GM18858 (cell line): Measurements from ENCODE around the gene SFMBT2.
"Not testable (repeated sequence)": the region's sequence is repeated elsewhere in the genome, so short reads cannot be mapped to it uniquely, and the experiment has no call there.

ENCODE experiments used
- ATAC-seq: cut with Tn5 transposase; IDR thresholded peaks from one replicate; pipeline ENCODE4 v1.9.1; 2021; ENCODE audit not compliant: unreplicated experiment

The SFMBT2 gene

DNA sequence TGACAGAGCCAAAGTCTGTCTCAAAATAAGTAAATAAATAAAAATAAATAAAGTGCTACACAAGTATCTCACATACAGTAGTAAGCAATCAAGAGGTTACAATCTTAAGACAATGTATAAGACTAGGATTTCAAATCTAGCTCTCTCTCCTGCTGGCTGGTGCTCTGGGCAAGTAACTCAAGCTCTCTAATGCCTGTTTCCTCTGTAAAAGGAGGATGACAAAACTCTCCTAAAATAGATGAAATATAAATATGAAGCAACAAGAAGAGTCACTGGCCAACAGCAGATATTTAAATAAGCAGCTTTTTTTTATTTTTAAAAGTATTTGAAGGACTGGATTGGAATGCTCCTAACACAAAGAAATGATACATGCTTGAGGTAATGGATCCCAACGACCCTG, 7.2 kb downstream of the SFMBT2 start:
- ATAC-seq: no peak

DNA sequence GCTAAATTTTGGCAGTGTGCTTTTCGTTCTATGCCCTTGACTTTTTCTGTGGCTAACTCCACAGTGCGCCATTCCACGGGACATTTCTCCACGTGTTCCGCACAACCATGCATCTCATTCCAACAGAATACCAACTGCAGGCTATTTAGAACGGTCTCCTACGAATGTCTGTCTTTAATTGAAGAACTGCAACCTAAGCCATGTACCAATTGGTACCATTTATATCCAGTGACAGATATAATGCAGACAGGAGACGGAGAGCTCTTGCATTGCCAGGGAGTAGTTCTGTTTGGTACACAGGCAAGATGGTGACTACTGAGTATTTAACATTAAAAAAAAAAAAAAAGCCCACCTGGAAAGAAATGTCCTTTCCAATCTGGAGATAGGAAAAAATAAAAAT, 9.1 kb downstream of the SFMBT2 start:
- ATAC-seq: no peak

DNA sequence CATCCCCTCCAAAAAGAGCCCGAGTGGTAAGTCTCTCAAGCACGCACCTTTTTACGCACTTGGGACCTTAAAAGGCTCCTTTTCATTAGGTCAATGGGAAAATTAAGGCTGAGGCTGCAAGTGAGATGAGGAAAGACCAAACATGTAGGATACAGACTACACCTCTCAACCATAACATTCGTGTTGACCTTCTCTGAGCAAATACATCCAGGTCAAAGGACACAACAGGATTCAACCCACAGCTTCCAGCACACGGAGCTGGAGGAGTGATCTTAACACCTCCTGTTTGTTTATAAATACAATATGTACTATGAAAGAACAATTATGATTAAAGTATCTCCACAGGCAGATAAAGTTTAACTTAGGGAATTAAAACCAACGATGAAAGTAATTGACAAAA, 9.7 kb downstream of the SFMBT2 start:
- ATAC-seq: no peak

DNA sequence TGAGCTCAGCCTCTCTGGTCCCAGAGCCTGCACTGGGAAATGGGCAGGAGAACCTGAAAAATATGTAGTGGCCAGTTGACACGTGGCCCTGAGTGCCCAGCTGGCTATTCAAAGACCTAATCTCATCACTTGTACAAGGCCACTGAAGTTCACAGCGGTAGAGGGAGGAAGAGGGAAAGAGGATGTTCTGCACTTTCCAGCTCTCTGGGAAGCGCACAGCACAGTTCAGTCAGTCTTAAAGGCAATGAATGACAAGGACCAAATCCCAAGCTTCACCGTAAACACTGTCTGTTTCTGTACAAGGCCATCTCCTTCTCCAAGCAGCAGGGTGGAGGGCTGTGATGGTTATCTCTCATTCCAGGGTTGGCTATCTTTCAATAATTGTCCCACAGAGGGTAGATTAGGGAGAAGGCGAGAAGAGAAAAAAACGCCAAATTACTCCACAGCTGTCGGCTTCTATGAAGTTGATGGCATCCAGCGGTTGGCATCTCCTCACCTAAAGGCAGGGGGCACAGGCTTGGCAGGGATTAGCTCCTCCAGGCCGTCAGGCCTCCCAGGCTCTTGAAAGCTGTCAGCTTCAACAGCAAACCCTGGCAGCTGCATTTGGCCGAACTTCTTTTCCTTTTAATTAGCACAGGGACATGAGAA, 10.6 kb downstream of the SFMBT2 start:
- no peak for ATAC-seq

DNA sequence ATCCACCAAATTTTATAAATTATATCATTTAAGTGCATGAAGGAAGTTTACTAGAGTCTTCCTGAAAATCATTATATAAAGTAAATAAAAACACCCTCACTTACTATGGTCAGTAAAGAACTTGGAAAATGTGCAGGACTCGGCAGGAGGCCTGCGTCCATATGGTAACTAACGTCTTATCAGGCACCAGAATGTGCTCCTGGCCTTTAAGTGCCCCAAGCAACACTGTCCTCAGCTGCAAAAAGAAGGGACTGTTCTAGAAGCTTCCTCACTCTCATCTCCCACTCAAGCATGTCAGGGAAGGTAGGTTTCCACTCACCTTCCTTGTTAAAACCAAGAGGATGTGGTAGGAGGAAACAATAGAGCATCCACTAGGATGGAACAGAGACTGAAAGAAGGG, 11.3 kb downstream of the SFMBT2 start:
- no peak for ATAC-seq

DNA sequence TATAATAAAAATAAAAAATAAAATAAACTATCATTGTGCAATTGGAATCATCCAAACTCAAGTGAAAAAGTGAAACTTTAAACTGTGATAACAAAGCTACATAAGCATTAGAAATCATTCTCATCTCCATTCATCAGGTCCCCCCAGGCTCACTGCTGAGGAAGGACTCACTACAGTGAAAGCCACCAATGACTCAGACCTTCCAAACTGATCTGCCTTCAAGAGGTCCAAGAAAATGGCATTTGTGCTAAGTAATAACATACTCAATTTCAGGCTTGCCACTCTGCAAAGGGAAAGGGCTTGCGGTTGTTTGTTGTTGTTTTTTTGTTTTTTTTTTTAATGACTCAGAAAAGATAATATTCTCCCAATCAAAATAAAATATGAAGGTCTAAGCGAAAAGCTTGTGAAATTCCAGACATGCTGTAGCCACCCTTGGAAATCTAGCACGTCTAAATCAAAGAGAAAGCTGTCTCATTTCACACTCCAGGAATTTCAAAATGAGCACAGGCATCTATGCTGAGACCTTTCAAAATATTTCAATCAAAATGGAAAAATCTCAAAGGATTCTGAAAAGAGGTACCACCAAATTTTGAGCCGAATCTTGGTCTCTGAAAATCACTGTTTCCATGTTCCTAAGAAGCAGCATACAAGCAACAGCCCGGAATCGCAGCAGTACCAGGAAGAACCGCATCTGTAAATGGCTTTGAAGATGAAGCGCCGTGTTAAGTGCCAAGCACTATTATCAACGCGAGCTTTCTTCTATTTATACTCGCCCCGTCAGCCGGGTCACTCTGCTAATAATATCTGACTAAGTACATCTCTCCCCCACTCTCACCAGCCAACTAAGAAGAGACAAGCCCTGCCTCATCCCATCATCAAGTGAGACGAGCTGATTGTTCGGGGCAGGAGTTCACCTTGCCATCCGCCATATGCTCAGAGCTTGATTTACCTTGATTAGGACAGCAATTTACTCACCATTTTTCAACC, 13.5 kb downstream of the SFMBT2 start:
- no peak for ATAC-seq

DNA sequence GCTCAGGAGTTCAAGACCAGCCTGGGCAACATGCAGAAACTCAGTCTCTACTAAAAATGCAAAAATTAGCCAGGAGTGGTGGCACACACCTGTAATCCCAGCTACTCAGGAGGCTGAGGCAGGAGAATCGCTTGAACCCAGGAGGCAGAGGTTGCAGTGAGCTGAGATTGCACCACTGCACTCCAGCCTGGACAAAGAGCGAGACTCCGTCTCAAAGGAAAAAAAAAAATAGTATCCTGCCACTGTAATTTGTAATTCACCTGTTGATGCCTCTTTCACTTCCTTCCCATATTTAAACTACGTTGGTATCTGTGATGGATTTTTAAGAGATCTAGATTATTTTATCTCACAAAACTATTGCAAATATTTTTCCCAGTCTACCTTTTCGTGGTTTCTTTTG, 18.5 kb downstream of the SFMBT2 start:
- not testable (repeated sequence) for ATAC-seq

DNA sequence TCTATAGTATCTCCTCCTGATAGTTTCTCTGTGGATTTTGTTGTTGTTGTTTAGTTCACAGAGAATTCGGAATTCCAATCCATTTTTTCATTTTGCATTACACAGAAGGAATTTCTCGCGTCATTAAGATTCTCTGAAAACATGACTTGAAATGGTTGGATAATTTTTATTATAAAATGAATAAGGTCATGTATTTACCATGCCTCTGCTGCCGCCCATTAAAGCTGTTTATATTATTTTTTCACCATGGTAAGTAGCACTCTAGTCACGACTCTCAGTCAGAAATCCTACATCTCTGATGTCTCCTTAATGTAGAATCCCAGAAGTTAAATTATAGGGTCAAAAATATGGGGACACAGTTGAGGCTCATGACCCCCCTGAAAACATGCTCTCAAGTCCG, 19.1 kb downstream of the SFMBT2 start:
- no peak for ATAC-seq

DNA sequence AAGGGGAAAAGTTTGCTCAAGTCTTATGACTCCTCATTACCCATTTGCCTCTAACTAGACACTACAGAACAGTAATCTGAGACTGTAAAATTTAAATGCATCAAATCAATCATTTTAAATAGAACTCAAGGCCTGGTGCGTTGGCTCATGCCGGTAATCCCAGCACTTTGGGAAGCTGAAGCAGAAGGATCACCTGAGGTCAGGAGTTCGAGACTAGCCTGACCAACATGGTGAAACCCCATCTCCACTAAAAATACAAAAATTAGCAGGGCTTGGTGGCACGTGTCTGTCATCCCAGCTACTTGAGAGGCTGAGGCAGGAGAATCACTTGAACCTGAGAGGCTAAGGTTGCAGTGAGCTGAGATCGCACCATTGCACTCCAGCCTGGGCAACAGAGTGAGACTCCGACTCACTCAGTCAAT, 20.1 kb downstream of the SFMBT2 start:
- not testable (repeated sequence) for ATAC-seq

DNA sequence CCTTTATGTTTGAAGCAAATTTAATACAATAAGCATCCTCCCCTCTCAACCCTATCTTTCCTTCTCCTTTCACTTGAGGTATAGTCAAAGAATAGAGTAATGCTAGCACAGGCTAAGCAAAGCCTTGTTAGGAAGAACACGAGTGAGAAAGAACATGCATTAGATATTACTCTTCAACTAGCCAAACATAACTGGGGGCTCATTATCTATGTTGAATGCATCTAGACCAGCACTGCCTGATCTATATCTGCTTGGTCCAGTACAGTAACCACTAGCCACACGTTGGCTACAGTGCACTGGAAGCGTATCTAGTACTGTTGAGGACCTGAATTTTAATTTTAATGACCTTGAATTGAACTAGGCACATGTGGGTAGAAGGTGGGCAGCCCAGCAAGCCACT, 21.0 kb downstream of the SFMBT2 start:
- ATAC-seq: no peak

DNA sequence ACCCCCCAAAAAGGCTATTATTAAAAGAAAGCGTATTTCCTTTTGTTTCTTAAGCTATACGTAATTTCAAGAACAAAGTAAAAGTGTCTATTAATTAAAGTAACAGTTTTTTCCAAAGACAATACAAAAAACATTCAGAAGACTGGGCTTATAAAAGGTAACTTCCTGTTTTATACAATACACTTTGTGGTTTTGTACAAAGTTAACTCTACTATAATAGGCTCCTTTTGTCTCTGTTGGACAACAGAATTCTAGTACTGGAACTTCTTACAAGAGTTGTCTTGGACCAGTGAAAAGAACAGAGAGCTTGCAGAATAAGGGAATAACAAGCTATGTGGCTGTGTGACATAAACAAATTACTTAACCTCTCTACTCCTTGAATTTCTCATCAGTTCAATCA, 21.5 kb downstream of the SFMBT2 start:
- ATAC-seq: no peak

DNA sequence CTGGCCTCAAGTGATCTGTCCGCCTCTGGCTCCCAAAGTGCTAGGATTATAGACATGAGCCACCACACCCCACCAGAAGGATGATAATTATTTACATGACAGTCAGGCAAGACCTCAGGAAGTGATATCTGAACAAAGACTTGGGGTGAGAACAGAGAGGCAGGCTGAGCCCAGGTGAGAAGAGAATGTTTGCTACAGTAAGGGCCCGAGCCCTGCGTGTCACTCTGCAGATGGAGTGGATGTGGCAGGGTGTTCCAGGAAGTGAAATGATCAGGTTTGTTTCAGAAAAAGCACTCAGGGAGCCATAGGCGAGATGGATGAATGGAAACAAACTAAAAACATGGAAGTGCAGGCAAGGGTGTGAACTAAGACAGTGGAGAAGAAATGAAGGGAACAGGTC, 22.2 kb downstream of the SFMBT2 start:
- ATAC-seq: no peak

DNA sequence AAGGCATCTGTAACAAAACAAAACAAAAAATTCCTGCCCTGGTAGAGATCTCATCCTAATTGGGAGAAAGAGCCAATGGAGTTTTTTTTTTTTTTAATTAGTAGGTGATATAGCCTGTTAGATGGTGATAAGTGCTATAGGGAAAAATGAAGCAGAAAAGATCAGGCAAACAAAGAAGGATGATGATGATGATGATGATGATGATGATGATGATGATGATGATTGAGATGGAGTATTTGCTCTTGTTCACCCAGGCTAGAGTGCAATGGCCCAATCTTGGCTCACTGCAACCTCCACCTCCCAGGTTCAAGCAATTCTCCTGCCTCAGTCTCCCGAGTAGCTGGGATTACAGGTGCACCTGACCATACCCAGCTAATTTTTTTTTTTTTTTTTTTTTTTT, 22.7 kb downstream of the SFMBT2 start:
- ATAC-seq: not testable (repeated sequence)

DNA sequence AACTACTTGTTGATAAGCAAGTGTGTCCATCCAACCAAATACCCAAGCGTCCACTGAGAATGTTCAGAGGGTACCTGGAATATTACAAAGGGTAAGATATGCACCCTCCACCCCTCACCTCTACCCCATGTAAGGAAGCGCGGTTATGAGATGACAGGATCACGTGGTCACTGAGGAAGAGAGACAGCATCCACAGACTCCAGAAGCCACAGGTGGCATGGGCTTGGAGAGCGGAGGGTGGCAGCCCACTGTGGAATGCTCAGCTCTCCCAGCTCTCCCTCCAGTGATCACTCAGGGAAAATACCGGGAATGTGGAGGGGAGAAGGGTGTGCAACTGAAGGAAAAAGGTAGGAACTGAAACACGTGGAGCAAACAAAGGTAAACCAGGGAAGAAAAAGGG, 25.7 kb downstream of the SFMBT2 start:
- no peak for ATAC-seq

DNA sequence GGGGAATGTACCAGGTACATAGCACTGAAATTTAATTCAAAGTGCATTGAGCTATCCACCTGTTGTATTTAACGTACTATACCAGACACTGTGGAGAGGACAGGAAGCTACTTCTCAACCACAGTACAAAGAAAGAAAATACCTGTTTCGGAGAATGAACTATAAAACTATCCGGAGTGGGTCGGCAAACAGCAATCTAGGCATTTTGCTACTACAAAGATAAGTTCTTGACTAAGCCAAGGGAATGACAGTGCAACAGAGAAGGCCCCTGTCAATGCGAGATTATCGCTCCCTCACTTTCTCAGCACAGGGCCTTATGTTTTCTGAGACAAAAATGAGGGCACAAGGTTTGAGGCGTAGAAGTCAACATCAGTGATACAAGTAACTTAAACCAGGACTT, 27.4 kb downstream of the SFMBT2 start:
- no peak for ATAC-seq

DNA sequence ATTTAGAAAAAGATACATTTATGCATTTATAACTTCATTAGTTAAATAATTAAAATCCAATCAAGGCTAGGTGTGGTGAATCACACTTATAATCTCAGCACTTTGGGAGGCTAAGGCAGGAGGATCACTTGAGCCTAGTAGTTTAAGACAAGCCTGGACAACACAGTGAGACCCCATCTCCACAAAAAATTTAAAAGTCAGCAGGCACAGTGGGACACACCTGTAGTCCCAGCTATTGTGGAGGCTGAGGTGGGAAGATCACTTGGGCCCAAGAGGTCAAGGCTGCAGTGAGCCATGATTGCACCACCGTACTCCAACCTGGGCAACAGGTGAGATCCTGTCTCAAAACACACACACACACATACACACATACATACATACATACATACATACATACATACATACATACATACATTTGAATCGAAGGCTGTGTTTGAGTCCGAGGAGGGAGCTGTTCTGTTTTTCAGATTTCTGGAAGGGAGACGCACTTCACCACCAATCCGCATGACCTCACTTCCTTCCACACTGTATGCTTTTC, 30.1 kb downstream of the SFMBT2 start:
- no peak for ATAC-seq

DNA sequence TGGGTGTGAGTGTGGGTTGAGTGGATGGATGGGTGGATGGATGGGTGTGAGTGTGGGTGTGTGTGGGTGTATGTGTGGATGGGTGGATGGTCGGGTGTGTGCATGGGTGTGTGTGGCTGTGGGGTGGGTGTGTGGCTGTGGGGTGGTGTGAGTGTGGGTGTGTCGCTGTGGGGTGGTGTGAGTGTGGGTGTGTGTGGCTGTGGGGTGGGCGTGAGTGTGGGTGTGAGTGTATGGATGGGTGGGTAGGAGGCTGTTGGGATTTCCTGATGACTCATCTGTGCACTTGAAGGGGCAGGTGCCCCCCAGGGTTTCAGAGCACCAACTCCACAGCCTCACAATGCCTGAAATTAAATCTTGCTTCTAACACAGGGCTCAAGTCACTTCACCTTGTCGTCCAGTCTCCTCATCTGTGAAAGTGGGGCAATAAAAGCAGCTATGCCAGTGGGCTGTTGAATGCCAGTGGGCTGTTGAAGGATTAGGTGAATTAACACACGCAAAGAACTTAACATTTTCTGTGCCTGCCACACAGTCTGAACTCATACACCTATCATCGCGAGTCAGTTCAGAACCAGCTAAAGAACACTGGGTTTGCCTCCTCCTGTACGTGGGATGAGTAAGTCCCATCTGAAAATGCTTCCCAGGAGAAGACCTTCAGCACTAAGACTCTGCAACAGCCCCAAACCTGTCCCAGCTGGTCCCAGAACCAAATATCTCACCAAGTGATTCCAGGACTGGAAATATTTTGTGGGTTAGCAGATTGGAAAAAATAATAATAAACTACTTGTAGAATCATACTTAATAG, 32.0 kb downstream of the SFMBT2 start:
- no peak for ATAC-seq

DNA sequence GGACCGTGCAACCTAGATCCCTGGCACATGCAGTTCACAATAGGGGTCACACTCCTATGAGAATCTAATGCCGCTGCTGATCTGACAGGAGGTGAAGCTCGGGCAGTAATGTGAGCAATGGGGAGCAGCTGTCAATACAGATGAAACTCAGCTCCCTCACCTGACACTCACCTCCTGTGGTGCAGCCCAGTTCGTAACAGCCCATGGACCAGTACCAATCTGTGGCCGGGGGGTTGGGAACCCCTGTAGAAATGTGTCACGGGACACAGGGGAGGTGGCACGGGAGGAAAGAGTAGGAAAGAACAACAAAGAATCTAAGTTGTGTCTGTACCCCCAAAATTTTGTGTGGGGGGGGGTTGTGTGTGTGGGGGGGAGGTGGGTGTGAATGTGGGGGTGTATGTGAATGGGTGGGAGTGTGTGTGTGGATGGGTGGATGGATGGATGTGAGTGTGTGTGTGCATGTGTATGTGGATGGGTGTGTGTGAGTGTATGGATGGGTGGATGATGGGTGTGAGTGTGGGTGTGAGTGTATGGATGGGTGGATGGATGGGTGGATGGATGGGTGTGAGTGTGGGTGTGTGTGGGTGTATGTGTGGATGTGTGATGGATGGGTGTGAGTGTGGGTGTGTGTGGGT, 33.1 kb downstream of the SFMBT2 start:
- ATAC-seq: no peak

DNA sequence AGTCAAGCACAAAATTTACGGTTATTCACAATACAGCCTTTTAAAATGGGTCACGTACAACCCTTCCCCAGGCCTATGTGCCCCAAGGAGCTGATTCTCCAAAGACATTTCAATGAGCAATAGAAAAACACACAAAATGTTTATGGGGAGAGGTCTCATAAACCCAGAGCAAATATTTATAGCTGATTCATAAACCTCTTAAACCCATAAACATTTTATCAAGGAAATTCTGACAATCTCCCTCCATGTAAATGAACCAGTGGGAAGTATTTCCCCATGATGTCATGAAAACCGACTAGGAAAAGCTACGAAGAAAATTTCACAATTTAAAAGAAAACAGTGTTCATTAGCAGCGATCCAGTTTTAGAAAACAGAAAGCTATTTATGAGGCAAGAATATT, 36.0 kb downstream of the SFMBT2 start:
- no peak for ATAC-seq

DNA sequence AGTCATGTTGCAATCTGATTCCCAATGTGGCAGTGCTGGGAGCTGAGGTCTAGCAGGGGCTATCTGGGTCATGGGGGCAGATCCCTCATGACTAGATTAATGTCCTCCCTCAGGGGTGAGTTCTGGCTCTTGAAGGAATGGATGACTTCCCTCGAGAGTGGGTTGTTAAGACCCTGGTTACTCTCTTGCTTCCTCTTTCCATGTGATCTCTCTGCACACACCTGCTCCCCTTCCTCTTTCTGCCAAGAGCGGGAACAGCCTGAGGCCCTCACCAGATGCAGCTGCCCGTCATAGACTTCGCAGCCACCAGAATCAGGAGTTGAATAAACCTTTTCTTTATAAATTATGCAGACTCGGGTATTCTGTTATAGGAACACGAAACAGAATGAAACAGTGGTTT, 37.8 kb downstream of the SFMBT2 start:
- ATAC-seq: no peak

DNA sequence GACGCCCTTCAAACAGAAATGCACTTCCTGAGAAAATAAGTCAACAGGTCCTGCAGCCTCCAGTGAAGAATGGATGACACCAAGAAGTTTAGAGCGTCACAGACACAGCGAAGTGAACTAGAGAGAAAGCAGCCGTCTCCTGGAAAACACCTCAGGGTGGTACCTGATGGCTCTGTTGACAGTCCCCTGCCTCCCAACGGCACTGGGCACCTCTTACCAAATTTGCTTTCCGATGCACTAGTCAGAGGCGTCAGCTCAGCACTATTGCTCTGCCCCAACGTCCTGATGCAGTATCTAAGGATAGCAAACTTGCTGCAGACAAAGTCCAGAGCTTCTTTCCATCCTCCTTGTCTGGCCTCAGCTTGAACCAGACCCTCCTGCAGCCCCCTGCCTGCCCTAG, 38.3 kb downstream of the SFMBT2 start:
- ATAC-seq: no peak
